CD14-positive monocyte (primary cell): Measurements from ENCODE around the gene ACTL6B. TPM values are rescaled to one million over a fixed set of nuclear protein-coding genes. Genes with fewer than 3 reads are reported as not detected.

Experiments used
- DNase-seq, 3 donors: peaks; one replicate each; pipeline ENCODE4 v3.0.0-alpha.2; 2011 to 2022
- H2AFZ ChIP-seq: 2 replicates; pipeline ENCODE4 v1.6.0; 2012; ENCODE audit warnings: mild to moderate bottlenecking, low read depth, low read length, inconsistent platforms; ENCODE audit not compliant: insufficient read depth, poor library complexity, severe bottlenecking
- H3K27ac ChIP-seq, 2 donors: 1 replicate in 1 of 2; 2 replicates in 1 of 2; pipeline ENCODE4 v1.5.1; 2012 to 2013; ENCODE audit warnings: low read length in 2 of 2, control low read depth in 1 of 2, inconsistent platforms in 1 of 2, low read depth in 1 of 2, mild to moderate bottlenecking in 1 of 2
- H3K27me3 ChIP-seq, 2 donors: one replicate each; pipeline versions ENCODE4 v1.6.0 to v1.6.1; 2011 to 2013; ENCODE audit warnings: low read length in 2 of 2; ENCODE audit not compliant: control insufficient read depth in 2 of 2, insufficient read depth in 2 of 2
- H3K36me3 ChIP-seq, 2 donors: replicated peaks in 1 of 2; 1 replicate in 1 of 2; 2 replicates in 1 of 2; pipeline versions ENCODE4 v1.5.1 to v1.6.1; 2012 to 2013; ENCODE audit warnings: low read length in 2 of 2, control low read depth in 1 of 2, inconsistent platforms in 1 of 2, mild to moderate bottlenecking in 1 of 2; ENCODE audit not compliant: insufficient read depth in 2 of 2, control insufficient read depth in 1 of 2
- H3K4me1 ChIP-seq, 2 donors: 1 replicate in 1 of 2; 2 replicates in 1 of 2; pipeline versions ENCODE4 v1.5.1 to v1.6.1; 2012 to 2013; ENCODE audit warnings: low read length in 2 of 2, control low read depth in 1 of 2, inconsistent platforms in 1 of 2, mild to moderate bottlenecking in 1 of 2, moderate library complexity in 1 of 2; ENCODE audit not compliant: insufficient read depth in 2 of 2, control insufficient read depth in 1 of 2
- H3K4me2 ChIP-seq: replicated peaks from 2 replicates; pipeline ENCODE3; 2012; ENCODE audit warnings: low read length, moderate library complexity, mild to moderate bottlenecking; ENCODE audit not compliant: poor library complexity, severe bottlenecking; ENCODE audit errors: extremely low read depth
- H3K4me3 ChIP-seq, 3 experiments: fragments of 200-600 bp in 1 of 3; sonication (generic) in 1 of 3; replicated peaks in 1 of 3; 1 replicate in 2 of 3; 2 replicates in 1 of 3; pipeline ENCODE4 v1.5.1; 2011 to 2013; ENCODE audit warnings: low read length in 3 of 3, mild to moderate bottlenecking in 3 of 3, control low read depth in 2 of 3, low read depth in 2 of 3, inconsistent platforms in 1 of 3, moderate library complexity in 1 of 3
- H3K79me2 ChIP-seq: 2 replicates; pipeline ENCODE4 v1.6.0; 2012; ENCODE audit warnings: mild to moderate bottlenecking, control low read depth, inconsistent platforms, low read length, moderate library complexity; ENCODE audit not compliant: insufficient read depth
- H3K9ac ChIP-seq: 2 replicates; pipeline ENCODE4 v1.6.0; 2017; ENCODE audit warnings: low read length, mild to moderate bottlenecking; ENCODE audit not compliant: insufficient read depth, poor library complexity, severe bottlenecking
- H3K9me3 ChIP-seq, 2 donors: replicated peaks in 1 of 2; 1 replicate in 1 of 2; 2 replicates in 1 of 2; pipeline versions ENCODE4 v1.5.1 to v1.6.1; 2012 to 2013; ENCODE audit warnings: low read length in 2 of 2, control low read depth in 1 of 2; ENCODE audit not compliant: control insufficient read depth in 1 of 2, insufficient read depth in 1 of 2
- H4K20me1 ChIP-seq: 2 replicates; pipeline ENCODE4 v1.6.0; 2012; ENCODE audit warnings: mild to moderate bottlenecking, low read length, control low read depth, moderate library complexity; ENCODE audit not compliant: insufficient read depth
- H3K27ac Mint-ChIP-seq, 7 donors: one replicate each; pipeline ENCODE4 v1.8.0; 2020; ENCODE audit warnings: mild to moderate bottlenecking in 7 of 7, mixed read lengths in 7 of 7, moderate library complexity in 6 of 7, inconsistent platforms in 2 of 7
- H3K27me3 Mint-ChIP-seq, 3 donors: one replicate each; pipeline ENCODE4 v1.8.0; 2021 to 2022; ENCODE audit warnings: low read depth in 3 of 3, mild to moderate bottlenecking in 3 of 3, mixed read lengths in 3 of 3, moderate library complexity in 3 of 3, inconsistent platforms in 1 of 3
- H3K36me3 Mint-ChIP-seq, 2 donors: one replicate each; pipeline ENCODE4 v1.8.0; 2020; ENCODE audit warnings: mixed read lengths in 2 of 2, inconsistent platforms in 1 of 2, mild to moderate bottlenecking in 1 of 2
- H3K4me1 Mint-ChIP-seq: one replicate; pipeline ENCODE4 v1.8.0; 2020; ENCODE audit warnings: mild to moderate bottlenecking, mixed read lengths
- H3K4me3 Mint-ChIP-seq, 2 donors: one replicate each; pipeline ENCODE4 v1.8.0; 2020; ENCODE audit warnings: mild to moderate bottlenecking in 2 of 2, mixed read lengths in 2 of 2, moderate library complexity in 1 of 2
- H3K9me3 Mint-ChIP-seq, 7 donors: one replicate each; pipeline ENCODE4 v1.8.0; 2020 to 2022; ENCODE audit warnings: mixed read lengths in 7 of 7, mild to moderate bottlenecking in 6 of 7, moderate library complexity in 6 of 7, inconsistent platforms in 2 of 7
- CTCF ChIP-seq: fragments of 200-600 bp; IDR thresholded peaks from one replicate; pipeline ENCODE4 v1.8.0; 2022; ENCODE audit warnings: antibody characterized with exemption, mild to moderate bottlenecking
- WGBS: methylation state at CpG from one replicate; pipeline ENCODE4 v1.1.5; 2013; ENCODE audit warnings: missing lambda C conversion rate; ENCODE audit not compliant: insufficient coverage; 5-methylcytosine and 5-hydroxymethylcytosine counted together
- intact Hi-C, 2 donors: fragments of 100-400 bp; cut with micrococcal nuclease; formaldehyde crosslinking; loops; one replicate each; pipeline versions ENCODE4 v1.15.0 to v1.15.1; 2023
- polyA plus RNA-seq, 3 donors: library from polyadenylated mRNA; depleted of rRNA in 1 of 3; unstranded in 2 of 3; stranded (reverse) in 1 of 3; fragments of 300-500 nt in 2 of 3; fragments of >200 nt in 1 of 3; fragmentation: Illumina TruSeq in 2 of 3; gene quantifications; 1 replicate in 2 of 3; 2 replicates in 1 of 3; pipeline ENCODE4 v1.2.3, GENCODE V29; 2012 to 2021

ACTL6B gene
- polyA plus RNA-seq, 3 donors: not detected

DNA sequence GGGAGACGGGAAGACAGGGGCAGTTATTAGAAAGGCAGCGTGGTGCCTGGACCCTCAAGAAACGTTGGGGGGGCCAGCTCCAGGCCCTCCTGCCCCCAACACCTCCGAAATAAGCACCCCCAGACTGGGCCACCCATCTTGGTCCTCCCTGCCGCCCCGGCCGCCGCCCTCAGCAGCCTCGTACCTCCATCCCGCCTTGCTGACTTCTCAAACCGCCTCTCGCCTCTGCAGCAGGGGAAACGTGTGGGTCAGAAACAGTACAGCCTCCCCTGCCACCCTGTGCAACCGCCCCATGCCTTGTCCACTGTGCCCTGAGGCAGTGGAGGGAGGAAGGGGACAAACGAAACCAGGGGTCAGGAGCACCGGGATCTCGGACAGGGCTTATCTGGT is 30.6 kb upstream of the ACTL6B start:
- peaks cover 7% of the 10 kb centered on the region for H3K4me1 Mint-ChIP-seq
- H3K4me3 Mint-ChIP-seq: no peak overlapping the region
- Histone ChIP-seq H3K36me3 (peaks cover 70 to 84% of the 10 kb centered on the region in 2 donors), H3K9me3 (no peaks in the 10 kb centered on the region), H2AFZ (no peak overlapping the region), H3K4me1 (peaks cover 6 to 10% of the 10 kb centered on the region in 2 donors), H3K9ac (no peak overlapping the region), H3K4me3 (no peak overlapping the region), H3K27me3 (no peaks in the 10 kb centered on the region), H3K79me2 (peaks cover 42% of the 10 kb centered on the region), H3K4me2 (no peak overlapping the region), H3K27ac (no peak overlapping the region), H4K20me1 (peaks cover 100% of the 10 kb centered on the region)
- no peak overlapping the region for H3K27ac Mint-ChIP-seq
- H3K9me3 Mint-ChIP-seq: peaks cover 0 to 1% (median 0%) of the 10 kb centered on the region in 7 donors
- WGBS: 97% methylated on average over 9 of the region's 17 CpGs
- peaks cover 42 to 71% of the 10 kb centered on the region in 2 donors for H3K36me3 Mint-ChIP-seq
- no peak for DNase-seq
- intact Hi-C loops: no loop called here
- H3K27me3 Mint-ChIP-seq: no peaks in the 10 kb centered on the region
- TF ChIP-seq CTCF: no peak

- Histone ChIP-seq H3K9ac (no peak overlapping the region), H3K27me3 (no peaks in the 10 kb centered on the region), H3K4me3 (no peak overlapping the region), H4K20me1 (peaks cover 100% of the 10 kb centered on the region), H3K79me2 (peaks cover 37% of the 10 kb centered on the region), H2AFZ (no peak overlapping the region), H3K27ac (no peak overlapping the region), H3K36me3 (peaks cover 74 to 89% of the 10 kb centered on the region in 2 donors), H3K4me1 (peaks cover 1 to 5% of the 10 kb centered on the region in 2 donors), H3K9me3 (no peaks in the 10 kb centered on the region), H3K4me2 (no peak overlapping the region)
- Mint-ChIP-seq H3K27me3 (no peaks in the 10 kb centered on the region), H3K9me3 (peaks cover 0 to 1% (median 0%) of the 10 kb centered on the region in 7 donors), H3K27ac (no peak overlapping the region), H3K4me3 (no peak overlapping the region), H3K4me1 (peaks cover 3% of the 10 kb centered on the region), H3K36me3 (peaks cover 44 to 76% of the 10 kb centered on the region in 2 donors)
- intact Hi-C loops: no loop called here
- 91% methylated on average over 14 of the region's 33 CpGs for WGBS
- no peak for DNase-seq
- TF ChIP-seq CTCF: no peak
Measured at GRCh38 chr7:100686201-100686821, 30.1 kb upstream of the ACTL6B start.
